GM12874 (cell line): ENCODE results near the gene GLUD1.

Experiments used
- CTCF ChIP-seq: IDR thresholded peaks from 2 replicates; pipeline ENCODE4 v1.5.1; 2011; ENCODE audit warnings: low read depth, mild to moderate bottlenecking, control low read depth, low read length, moderate library complexity; ENCODE audit not compliant: insufficient read depth

GLUD1 gene

GRCh38 chr10:87000491-87000890 lies 94.2 kb downstream of the GLUD1 start:
- no peak for TF ChIP-seq CTCF
